ENCODE results near the gene TLE5.

- TF ChIP-seq CTCF (IDR thresholded peaks at IDR 0.05; ENCODE audit: insufficient read depth, low read length) = no peak
- TF ChIP-seq GABPA (IDR thresholded peaks at IDR 0.05; ENCODE audit: low read depth) = no peak
Measured at GRCh38 chr19:3036119-3036976, 25.9 kb downstream of the TLE5 start.
